SK-N-MC (cell line): ENCODE results near the gene VDAC1.
"Not testable (repeated sequence)": the region's sequence is repeated elsewhere in the genome, so short reads cannot be mapped to it uniquely, and the experiment has no call there.

Experiments
- DNase-seq: peaks from one replicate; pipeline ENCODE4 v3.0.0-alpha.2; 2011; ENCODE audit warnings: low read depth, low spot score
- H3K27ac ChIP-seq: fragments of 200-600 bp; sonication (generic); 2 replicates; pipeline ENCODE4 v1.5.1; 2016; ENCODE audit warnings: mixed run types
- H3K36me3 ChIP-seq: fragments of 200-600 bp; sonication (generic); 2 replicates; pipeline ENCODE4 v1.6.1; 2017; ENCODE audit warnings: antibody characterized with exemption, low read length, mixed read lengths; ENCODE audit not compliant: insufficient read depth
- H3K4me3 ChIP-seq: fragments of 200-600 bp; sonication (generic); 2 replicates; pipeline ENCODE4 v1.5.1; 2016
- H3K9ac ChIP-seq: fragments of 200-600 bp; sonication (generic); 2 replicates; pipeline ENCODE4 v1.8.0; 2017; ENCODE audit warnings: mixed run types, mixed read lengths; ENCODE audit not compliant: insufficient read length
- H3K9me3 ChIP-seq: fragments of 200-600 bp; sonication (generic); 2 replicates; pipeline ENCODE4 v1.6.1; 2017; ENCODE audit warnings: low read depth, mild to moderate bottlenecking, antibody characterized with exemption, low read length, moderate library complexity, mixed read lengths
- EZH2 ChIP-seq: fragments of 200-600 bp; sonication (generic); IDR thresholded peaks from one replicate; pipeline ENCODE4 v1.6.1; 2017; ENCODE audit warnings: antibody characterized with exemption
- FOXP2 ChIP-seq: optimal IDR thresholded peaks from 2 replicates; pipeline ENCODE3; 2011; ENCODE audit warnings: mild to moderate bottlenecking, moderate library complexity; ENCODE audit not compliant: insufficient read depth; ENCODE audit errors: extremely low read length, control extremely low read depth
- POLR2AphosphoS5 ChIP-seq: IDR thresholded peaks from 2 replicates; pipeline ENCODE4 v1.6.1; 2012; ENCODE audit warnings: mild to moderate bottlenecking, low read depth, low read length, borderline replicate concordance

Gene VDAC1

GRCh38 chr5:134046330-134046729 is 41.6 kb upstream of the VDAC1 start:
- Histone ChIP-seq H3K9ac (no peak overlapping the region), H3K27ac (no peak overlapping the region), H3K9me3 (no peaks in the 10 kb centered on the region), H3K36me3 (no peaks in the 10 kb centered on the region), H3K4me3 (no peak overlapping the region)
- TF ChIP-seq FOXP2 (no peak), POLR2AphosphoS5 (no peak), EZH2 (no peak)
- DNase-seq, result no peak

DNA sequence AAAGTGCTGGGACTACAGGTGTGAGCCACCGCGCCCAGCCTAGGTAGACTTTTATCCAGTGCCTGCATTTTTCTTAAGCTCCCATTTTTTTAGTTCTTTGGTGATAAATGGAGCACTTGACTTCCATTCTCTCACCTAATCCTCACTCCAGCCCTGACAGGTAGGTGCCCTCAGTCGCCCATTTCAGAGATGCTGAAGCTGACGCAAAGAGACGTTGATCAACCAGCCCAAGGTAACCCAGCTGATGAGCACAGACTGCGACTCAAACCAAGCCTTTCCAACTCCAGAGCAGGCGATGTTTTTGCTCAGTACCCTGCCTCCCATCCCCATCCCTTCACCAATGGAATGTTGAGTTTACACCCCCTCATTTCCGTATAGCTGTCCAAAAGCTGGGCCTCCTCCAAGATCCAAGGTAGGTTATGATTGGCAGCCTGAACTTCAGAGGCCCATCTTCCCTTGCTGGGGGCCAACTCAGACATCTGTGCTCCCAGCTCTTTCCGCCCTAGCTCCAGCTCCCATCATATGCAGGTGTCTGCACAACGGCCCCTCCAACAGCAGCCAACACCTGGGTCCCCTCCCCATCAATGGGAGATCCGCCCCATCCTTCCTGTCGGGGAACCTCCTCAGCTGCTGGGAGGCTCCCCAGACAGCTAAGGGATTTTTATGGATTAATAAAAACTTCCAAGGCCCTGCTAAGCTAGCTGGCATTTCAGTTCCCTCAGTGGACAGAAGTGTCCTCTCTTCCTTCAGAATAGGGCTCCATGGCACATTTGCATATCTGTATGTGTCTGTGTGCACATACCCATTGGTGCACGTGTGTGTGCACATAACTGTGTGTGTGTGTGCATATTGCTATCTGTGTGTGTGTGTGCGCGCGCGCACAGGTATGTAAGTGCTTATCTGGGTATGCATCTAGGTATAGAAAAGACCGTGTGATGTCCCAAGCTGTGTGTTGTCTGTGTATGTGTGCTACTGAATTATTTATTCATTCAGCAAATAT is 39.3 kb upstream of the VDAC1 start:
- no peak overlapping the region for H3K27ac ChIP-seq
- no peak for DNase-seq
- TF ChIP-seq FOXP2 (no peak), POLR2AphosphoS5 (no peak)

DNA sequence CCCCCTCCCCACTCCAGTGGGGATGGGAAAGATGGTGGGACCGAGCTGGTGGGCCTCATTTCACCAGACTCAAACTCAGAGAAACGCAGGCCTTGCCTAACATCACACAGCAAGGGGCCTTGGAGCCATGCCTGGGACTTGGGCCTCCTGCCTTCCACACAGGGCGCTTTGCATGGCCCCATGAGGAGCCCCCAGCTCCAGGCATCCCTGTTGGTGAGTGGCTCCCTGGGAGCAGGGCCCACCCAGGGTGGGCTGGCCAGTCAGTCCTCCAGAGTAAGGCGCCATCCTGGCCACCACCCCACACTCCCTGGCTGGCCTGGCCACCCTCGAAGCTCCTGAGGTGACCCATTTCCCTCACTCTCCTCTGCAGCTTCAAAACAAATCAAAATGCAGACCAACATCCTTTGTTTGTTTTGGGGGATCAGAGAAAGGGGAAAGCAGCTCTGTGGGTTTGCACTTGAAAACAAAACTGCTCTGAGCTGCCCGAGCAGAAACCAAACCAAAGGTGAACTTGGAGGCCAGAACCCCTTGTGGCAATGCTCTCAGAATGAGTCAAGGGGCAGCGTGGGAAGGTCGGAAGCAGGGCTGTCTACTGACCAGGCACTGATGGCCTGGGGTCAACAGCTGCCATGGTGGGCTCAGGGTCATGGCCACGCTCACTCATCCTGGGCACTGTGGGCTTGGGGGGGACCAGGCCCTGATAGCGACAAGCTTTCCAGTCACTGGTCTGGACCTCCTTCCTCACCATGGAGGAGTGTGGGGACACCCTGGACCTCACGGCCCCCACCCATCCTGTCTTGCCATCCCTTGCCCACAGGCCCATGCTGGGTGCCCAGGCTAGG is 37.0 kb upstream of the VDAC1 start:
- H3K27ac ChIP-seq, result no peak overlapping the region
- H3K4me3 ChIP-seq, result no peak overlapping the region
- H3K9me3 ChIP-seq, result no peaks in the 10 kb centered on the region
- no peak for DNase-seq
- no peak overlapping the region for H3K9ac ChIP-seq
- H3K36me3 ChIP-seq, result no peaks in the 10 kb centered on the region
- TF ChIP-seq POLR2AphosphoS5, result no peak
- no peak for TF ChIP-seq FOXP2
- no peak for TF ChIP-seq EZH2

More for the DNA sequence above, 39.3 kb upstream of the VDAC1 start:
- Histone ChIP-seq H3K9ac (no peak overlapping the region), H3K36me3 (no peaks in the 10 kb centered on the region), H3K9me3 (no peaks in the 10 kb centered on the region), H3K4me3 (no peak overlapping the region)

DNA sequence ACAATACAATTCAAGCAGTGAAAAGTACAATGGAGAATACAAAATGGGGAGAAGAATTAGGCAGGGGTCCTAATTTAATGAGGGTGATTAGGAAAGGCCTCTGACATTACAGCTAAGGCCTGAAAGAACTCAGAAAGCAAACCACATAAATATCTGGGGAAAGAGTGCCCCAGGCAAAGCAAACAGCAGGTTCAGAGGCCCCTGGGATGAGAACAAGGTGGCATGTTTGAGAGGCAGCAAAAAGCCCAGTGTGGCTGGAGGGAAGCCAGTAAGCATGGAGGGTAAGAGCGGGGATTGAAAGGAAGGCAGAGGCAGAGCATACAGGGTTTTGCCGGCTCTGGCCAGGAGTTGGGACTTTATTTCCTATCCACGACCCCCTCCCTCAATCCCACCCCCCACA is 33.4 kb upstream of the VDAC1 start:
- H3K27ac ChIP-seq, result no peak overlapping the region
- H3K9ac ChIP-seq, result no peak overlapping the region
- H3K36me3 ChIP-seq, result no peaks in the 10 kb centered on the region
- H3K9me3 ChIP-seq, result no peaks in the 10 kb centered on the region
- no peak overlapping the region for H3K4me3 ChIP-seq
- no peak for TF ChIP-seq EZH2
- no peak for TF ChIP-seq FOXP2
- no peak for TF ChIP-seq POLR2AphosphoS5
- no peak for DNase-seq

- Histone ChIP-seq H3K9ac (no peak overlapping the region), H3K36me3 (no peaks in the 10 kb centered on the region), H3K27ac (no peak overlapping the region), H3K9me3 (no peaks in the 10 kb centered on the region), H3K4me3 (no peak overlapping the region)
- TF ChIP-seq EZH2, result no peak
- no peak for TF ChIP-seq FOXP2
- no peak for TF ChIP-seq POLR2AphosphoS5
- DNase-seq, result no peak
Measured at GRCh38 chr5:134037160-134037559, 32.4 kb upstream of the VDAC1 start.

DNA sequence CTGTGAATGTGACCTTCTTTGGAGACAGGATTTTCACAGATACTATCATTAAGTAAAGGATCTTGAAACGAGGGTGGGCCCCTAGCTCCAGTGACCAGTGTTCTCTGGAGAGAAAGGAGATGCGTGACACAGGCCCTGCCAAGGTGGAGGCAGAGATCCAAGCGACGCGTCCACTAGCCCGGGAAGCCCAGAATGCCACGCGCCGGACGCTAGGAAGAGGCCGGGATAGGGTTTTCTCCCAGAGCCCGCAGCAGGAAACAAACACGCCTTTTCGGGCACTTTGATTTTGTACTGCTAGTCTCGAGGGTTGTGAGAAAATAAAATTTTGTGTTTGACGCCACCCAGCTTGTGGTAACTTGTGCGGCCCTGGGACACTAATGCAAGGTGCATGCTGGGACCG is 29.6 kb upstream of the VDAC1 start:
- TF ChIP-seq EZH2 (no peak), FOXP2 (no peak), POLR2AphosphoS5 (no peak)
- Histone ChIP-seq H3K4me3 (no peak overlapping the region), H3K36me3 (no peaks in the 10 kb centered on the region), H3K27ac (no peak overlapping the region), H3K9me3 (no peaks in the 10 kb centered on the region), H3K9ac (no peak overlapping the region)
- no peak for DNase-seq

DNA sequence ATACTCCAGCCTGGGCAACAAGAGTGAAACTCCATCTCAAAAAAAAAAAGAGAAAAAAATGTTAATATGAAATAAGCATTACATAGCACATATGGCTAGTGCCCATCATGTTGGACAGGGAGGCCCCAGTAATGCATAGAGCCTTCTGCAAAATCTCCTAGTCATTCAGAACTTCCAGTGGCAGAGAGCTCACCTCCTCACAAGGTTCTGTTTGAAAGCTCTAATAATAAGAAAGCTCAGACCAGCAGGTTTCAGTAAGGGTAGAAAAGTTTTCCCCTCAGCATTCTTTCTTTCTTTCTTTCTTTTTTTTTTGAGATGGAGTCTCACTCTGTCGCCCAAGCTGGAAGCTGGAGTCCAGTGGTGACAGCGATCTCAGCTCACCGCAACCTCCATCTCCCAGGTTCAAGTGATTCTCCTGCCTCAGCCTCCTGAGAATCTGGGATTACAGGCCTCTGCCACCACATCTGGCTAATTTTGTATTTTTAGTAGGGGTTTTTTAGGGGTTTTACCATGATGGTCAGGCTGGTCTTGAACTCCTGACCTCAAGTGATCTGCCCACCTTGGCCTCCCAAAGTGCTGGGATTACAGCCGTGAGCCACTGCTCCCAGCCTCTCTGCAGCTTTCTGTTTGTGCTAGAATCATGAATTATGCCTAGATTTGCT is 25.7 kb upstream of the VDAC1 start:
- H3K4me3 ChIP-seq, DNase-seq, H3K27ac ChIP-seq: not testable (repeated sequence)

GRCh38 chr5:134029156-134029555 is 24.4 kb upstream of the VDAC1 start:
- Histone ChIP-seq H3K36me3 (no peaks in the 10 kb centered on the region), H3K27ac (no peak overlapping the region), H3K4me3 (no peak overlapping the region), H3K9ac (no peak overlapping the region), H3K9me3 (no peaks in the 10 kb centered on the region)
- no peak for TF ChIP-seq FOXP2
- no peak for TF ChIP-seq EZH2
- TF ChIP-seq POLR2AphosphoS5, result no peak
- DNase-seq, result no peak

More for the DNA sequence above, 25.7 kb upstream of the VDAC1 start:
- not testable (repeated sequence) for H3K9ac ChIP-seq, H3K9me3 ChIP-seq, H3K36me3 ChIP-seq
